Left renal cortex interstitium (tissue), 4 donors: Measurements from ENCODE around the gene NOL4L. TPM values are rescaled to one million over a fixed set of nuclear protein-coding genes. Genes with fewer than 3 reads are reported as not detected.

Experiments
- DNase-seq, 4 donors: peaks; one replicate each; pipeline ENCODE4 v3.0.0-alpha.2; 2013; ENCODE audit warnings: low read depth in 4 of 4, low spot score in 2 of 4, missing footprints in 1 of 4
- polyA plus RNA-seq, 4 donors: library from polyadenylated mRNA; unstranded; fragments of 120-200 nt; gene quantifications; one replicate each; pipeline ENCODE4 v1.2.1, GENCODE V29; 2013; ENCODE audit not compliant: insufficient read length in 4 of 4

Gene NOL4L
- polyA plus RNA-seq, 4 donors: 42.5 to 67.9 (median 55.9) TPM

GRCh38 chr20:32544260-32544722 lies 40.8 kb downstream of the NOL4L start:
- no peak for DNase-seq

- DNase-seq: no peak
These were observed 41.4 kb downstream of the NOL4L start for GRCh38 chr20:32543570-32544259.

GRCh38 chr20:32542259-32542615 lies 42.9 kb downstream of the NOL4L start:
- DNase-seq: no peak

GRCh38 chr20:32541323-32542258 lies 43.5 kb downstream of the NOL4L start:
- DNase-seq: no peak

GRCh38 chr20:32539817-32540675 lies 45.1 kb downstream of the NOL4L start:
- DNase-seq: no peak

GRCh38 chr20:32539026-32539816 lies 45.9 kb downstream of the NOL4L start:
- DNase-seq: no peak

GRCh38 chr20:32538526-32538939 lies 46.6 kb downstream of the NOL4L start:
- no peak for DNase-seq

- DNase-seq: no peak
These were observed 47.2 kb downstream of the NOL4L start for GRCh38 chr20:32537657-32538525.

GRCh38 chr20:32536851-32537656 lies 48.1 kb downstream of the NOL4L start:
- no peak for DNase-seq

GRCh38 chr20:32535953-32536823 lies 48.9 kb downstream of the NOL4L start:
- no peak for DNase-seq

- no peak for DNase-seq
These were observed 49.7 kb downstream of the NOL4L start for GRCh38 chr20:32535316-32535952.

GRCh38 chr20:32534661-32535240 lies 50.4 kb downstream of the NOL4L start:
- DNase-seq: no peak

- no peak for DNase-seq
These were observed 51.4 kb downstream of the NOL4L start for GRCh38 chr20:32533732-32534131.

GRCh38 chr20:32532246-32532645 lies 52.9 kb downstream of the NOL4L start:
- no peak for DNase-seq

- DNase-seq: no peak
These were observed 56.0 kb downstream of the NOL4L start for GRCh38 chr20:32528905-32529670.
